GM12878 (cell line): Measurements from ENCODE around the gene FAM13C. TPM values are rescaled to one million over a fixed set of nuclear protein-coding genes. Genes with fewer than 3 reads are reported as not detected.

Experiments used
- ATAC-seq: fragments of 200-7000 bp; cut with Tn5 transposase; 3 replicates; pipeline ENCODE4 v1.9.1; 2020; ENCODE audit warnings: mild to moderate bottlenecking, moderate library complexity
- BruUV-seq: library from RNA; stranded (reverse); fragments of 400-500 nt; replicated peaks from 2 replicates; lab custom pipeline; 2021; lab: Mats Ljungman, UMichigan
- CTCF ChIA-PET: fragments of 300-600 bp; sonication (Branson Sonifier 250); formaldehyde crosslinking; extraction: SDS; loops from one replicate; lab custom pipeline; 2021; ENCODE audit warnings: inconsistent platforms; lab: Yijun Ruan, JAX
- POLR2A ChIA-PET: fragments of 350-600 bp; formaldehyde crosslinking; extraction: SDS; loops from one replicate; lab custom pipeline; 2021; ENCODE audit warnings: inconsistent platforms; lab: Charles Lee
- RAD21 ChIA-PET: fragments of 300-600 bp; sonication (Branson Sonifier 250); formaldehyde crosslinking; loops from one replicate; lab custom pipeline; 2023; ENCODE audit warnings: antibody characterized with exemption; ENCODE audit not compliant: unreplicated experiment; lab: Charles Lee
- SMC1A ChIA-PET: fragments of 300-600 bp; sonication (Branson Sonifier 250); formaldehyde crosslinking; loops from one replicate; lab custom pipeline; 2023; ENCODE audit not compliant: unreplicated experiment, uncharacterized antibody; lab: Charles Lee
- DNase-seq: peaks from one replicate; pipeline ENCODE4 v3.0.0-alpha.2; 2011; ENCODE audit warnings: low read depth, low spot score
- FAIRE-seq: peaks from 3 replicates; lab custom pipeline; 2011; peaks lifted over from hg19 to GRCh38; lab: Jason Lieb, UNC
- H2AFZ ChIP-seq: 2 replicates; pipeline ENCODE4 v1.6.0; 2011; ENCODE audit warnings: low read depth, low read length, control low read depth; ENCODE audit not compliant: control insufficient read depth
- H3K27ac ChIP-seq: 2 replicates; pipeline ENCODE4 v1.5.1; 2011; ENCODE audit warnings: control low read depth; ENCODE audit not compliant: control insufficient read depth, insufficient read depth
- H3K27me3 ChIP-seq, 2 experiments: replicated peaks in 1 of 2; 2 replicates each; pipeline versions ENCODE4 v1.6.0 to v1.6.1; 2011; ENCODE audit warnings: low read length in 1 of 2; ENCODE audit not compliant: control insufficient read depth in 2 of 2, insufficient read depth in 2 of 2
- H3K36me3 ChIP-seq, 2 experiments: 2 replicates each; pipeline ENCODE4 v1.5.1; 2011; ENCODE audit warnings: low read length in 1 of 2; ENCODE audit not compliant: control insufficient read depth in 2 of 2, insufficient read depth in 2 of 2
- H3K4me1 ChIP-seq: 2 replicates; pipeline ENCODE4 v1.6.1; 2011; ENCODE audit warnings: mild to moderate bottlenecking, low read length, moderate library complexity, mixed read lengths; ENCODE audit not compliant: control insufficient read depth, insufficient read depth
- H3K4me2 ChIP-seq: 2 replicates; pipeline ENCODE4 v1.6.0; 2011; ENCODE audit warnings: control low read depth; ENCODE audit not compliant: control insufficient read depth, insufficient read depth
- H3K4me3 ChIP-seq: fragments of 200-600 bp; sonication (generic); 2 replicates; pipeline ENCODE4 v1.5.1; 2016
- H3K79me2 ChIP-seq: 2 replicates; pipeline ENCODE4 v1.6.0; 2011; ENCODE audit warnings: low read length; ENCODE audit not compliant: control insufficient read depth, insufficient read depth
- H3K9ac ChIP-seq: 2 replicates; pipeline ENCODE4 v1.8.0; 2011; ENCODE audit warnings: low read length, control low read depth, mixed read lengths; ENCODE audit not compliant: control insufficient read depth, insufficient read depth
- H3K9me3 ChIP-seq: replicated peaks from 3 replicates; pipeline ENCODE4 v1.5.1; 2011; ENCODE audit warnings: mild to moderate bottlenecking, low read length; ENCODE audit not compliant: control insufficient read depth, insufficient read depth
- H4K20me1 ChIP-seq: 2 replicates; pipeline ENCODE4 v1.6.0; 2011; ENCODE audit not compliant: control insufficient read depth, insufficient read depth
- ATF3 ChIP-seq: IDR thresholded peaks from 2 replicates; pipeline ENCODE4 v1.6.1; 2011; ENCODE audit warnings: low read depth, mild to moderate bottlenecking, low read length, moderate library complexity, borderline replicate concordance; ENCODE audit errors: extremely low read depth
- BCL3 ChIP-seq: IDR thresholded peaks from 2 replicates; pipeline ENCODE4 v1.6.1; 2011; ENCODE audit warnings: borderline replicate concordance, low read depth, mild to moderate bottlenecking, moderate library complexity, low read length; ENCODE audit not compliant: insufficient read depth, poor library complexity, severe bottlenecking
- BHLHE40 ChIP-seq, 2 experiments: fragments of 450-650 bp in 1 of 2; IDR thresholded peaks; 2 replicates each; pipeline ENCODE4 v1.6.1; 2011 to 2017; ENCODE audit warnings: low read depth in 2 of 2, borderline replicate concordance in 1 of 2, improper control_type of control experiment in 1 of 2, low read length in 1 of 2, mild to moderate bottlenecking in 1 of 2
- CEBPZ ChIP-seq: fragments of 150-350 bp; IDR thresholded peaks from 2 replicates; pipeline ENCODE4 v1.6.1; 2016; ENCODE audit warnings: low read depth, low read length
- CHD1 ChIP-seq: IDR thresholded peaks from 2 replicates; pipeline ENCODE4 v1.6.1; 2012; ENCODE audit warnings: low read depth, low read length, improper control_type of control experiment
- FOS ChIP-seq: IDR thresholded peaks from 3 replicates; pipeline ENCODE4 v1.6.1; 2011; ENCODE audit warnings: borderline replicate concordance; ENCODE audit not compliant: insufficient read length; ENCODE audit errors: extremely low read depth
- IKZF2 ChIP-seq, 2 experiments: fragments of 450-650 bp; IDR thresholded peaks; 2 replicates each; pipeline ENCODE4 v1.6.1; 2017; ENCODE audit warnings: mild to moderate bottlenecking in 2 of 2, moderate library complexity in 2 of 2
- NFYA ChIP-seq: IDR thresholded peaks from 2 replicates; pipeline ENCODE4 v1.6.1; 2011; ENCODE audit warnings: low read depth, mild to moderate bottlenecking, low read length, improper control_type of control experiment, borderline replicate concordance
- NR2C1 ChIP-seq: fragments of 450-650 bp; IDR thresholded peaks from 2 replicates; pipeline ENCODE4 v1.6.1; 2017; ENCODE audit warnings: antibody characterized with exemption, mild to moderate bottlenecking, moderate library complexity
- NR2C2 ChIP-seq: IDR thresholded peaks from 2 replicates; pipeline ENCODE4 v1.6.1; 2011; ENCODE audit warnings: borderline replicate concordance, low read depth; ENCODE audit not compliant: control insufficient read depth, insufficient read length
- PBX3 ChIP-seq: IDR thresholded peaks from 2 replicates; pipeline ENCODE4 v1.6.1; 2011; ENCODE audit warnings: mild to moderate bottlenecking, low read depth, low read length, moderate library complexity; ENCODE audit not compliant: insufficient replicate concordance
- POLR2AphosphoS2 ChIP-seq: IDR thresholded peaks from 2 replicates; pipeline ENCODE4 v1.6.1; 2011; ENCODE audit warnings: low read depth, mild to moderate bottlenecking, low read length, improper control_type of control experiment, moderate library complexity
- RAD21 ChIP-seq: IDR thresholded peaks from 2 replicates; pipeline ENCODE4 v1.6.1; 2011; ENCODE audit warnings: mild to moderate bottlenecking, low read depth, low read length, moderate library complexity; ENCODE audit not compliant: insufficient read depth
- USF1 ChIP-seq: IDR thresholded peaks from 2 replicates; pipeline ENCODE4 v1.6.1; 2011; ENCODE audit warnings: borderline replicate concordance, low read depth, mild to moderate bottlenecking, moderate library complexity, mixed read lengths, low read length; ENCODE audit not compliant: insufficient read depth; ENCODE audit errors: extremely low read length
- YY1 ChIP-seq: IDR thresholded peaks from 2 replicates; pipeline ENCODE4 v1.6.1; 2011; ENCODE audit warnings: low read depth, mild to moderate bottlenecking, low read length
- in situ Hi-C: fragments of 300-500 bp; cut with MboI; formaldehyde crosslinking; loops from 9 replicates; pipeline ENCODE4 v1.14.3; 2018; ENCODE audit warnings: mixed read lengths
- intact Hi-C: fragments of 100-400 bp; cut with micrococcal nuclease; formaldehyde crosslinking; loops from one replicate; pipeline ENCODE4 v1.14.2; 2022; ENCODE audit not compliant: unreplicated experiment
- polyA plus RNA-seq, 11 experiments: library from polyadenylated mRNA; depleted of rRNA in 4 of 11; unstranded in 6 of 11; stranded (reverse) in 5 of 11; fragments of >200 nt; fragmentation: Nextera tagmentation in 4 of 11; fragmentation: Illumina TruSeq in 1 of 11; extraction: Ambion mirVana in 4 of 11; extraction: Trizol in 1 of 11; gene quantifications; 1 replicate in 1 of 11; 2 replicates in 10 of 11; pipeline versions ENCODE4 v1.2.1 to v1.2.3, GENCODE V29; 2011 to 2016; ENCODE audit warnings: inconsistent platforms in 2 of 11, missing spikeins in 2 of 11, low read depth in 1 of 11
- total RNA-seq, 4 experiments: library from RNA; depleted of rRNA in 3 of 4; stranded (reverse); fragments of >200 nt in 3 of 4; fragmentation: Illumina TruSeq in 1 of 4; extraction: Trizol in 1 of 4; gene quantifications; 2 replicates each; pipeline versions ENCODE4 v1.2.1 to v1.2.3, GENCODE V29; 2013 to 2021

Gene FAM13C
- total and polyA plus RNA-seq, 10 of the 15 experiments (the other 5 are each of a cell fraction or from before 2014, with no cell fraction given): 0.04 to 0.31 (median 0.13) TPM; not detected in 5

- TF ChIP-seq USF1 (no peak), RAD21 (no peak), NR2C2 (no peak), NFYA (no peak), FOS (no peak), IKZF2 (IDR thresholded peaks at IDR 0.05) (no peak), POLR2AphosphoS2 (no peak), NR2C1 (no peak), CHD1 (no peak), ATF3 (no peak), BHLHE40 (IDR thresholded peaks at IDR 0.05; ENCODE audit: borderline replicate concordance in 1 of 2, low read depth in 2 of 2, low read length in 1 of 2) (no peak)
These were observed 23.0 kb downstream of the FAM13C start (continued) for GRCh38 chr10:59339351-59339750.

- Histone ChIP-seq H3K36me3 (no peaks in the 10 kb centered on the region), H3K27me3 (0 out of 4 replicates have a peak, but pooled peaks cover 0 to 1% of the 10 kb centered on the region in 2 experiments), H4K20me1 (no peaks in the 10 kb centered on the region), H3K9me3 (no peaks in the 10 kb centered on the region), H3K9ac (no peak overlapping the region), H3K4me2 (no peak overlapping the region), H3K27ac (no peak overlapping the region), H2AFZ (no peak overlapping the region), H3K4me3 (no peak overlapping the region), H3K4me1 (no peaks in the 10 kb centered on the region), H3K79me2 (no peaks in the 10 kb centered on the region)
- no TSS peak for BruUV-seq
- in situ Hi-C loops (no loop called here), intact Hi-C loops (no loop called here)
- RAD21 ChIA-PET: no interaction called here
- POLR2A ChIA-PET: interaction anchor here (0.7 kb wide), 1 partner anchor 345 kb away, joined by 3 read pairs; no protein-coding TSS in a partner anchor
- SMC1A ChIA-PET: interaction anchor here (1.0 to 1.2 kb wide), 2 partner anchors 12 to 18 kb away, joined by 3 read pairs; no protein-coding TSS in a partner anchor
- DNase-seq (no peak), FAIRE-seq (no peak), ATAC-seq (peak; percentile 15; the same call in 2 of the 3 replicates)
- CTCF ChIA-PET: no interaction called here
- TF ChIP-seq BCL3 (no peak), CEBPZ (no peak), YY1 (no peak), PBX3 (no peak)
These were observed 25.1 kb downstream of the FAM13C start for GRCh38 chr10:59337201-59337652.
